ENCODE results near the gene PCBD2. TPM values are rescaled to one million over a fixed set of nuclear protein-coding genes. Genes with fewer than 3 reads are reported as not detected.

Gene PCBD2
- total RNA-seq, 3 donors from 2014 or later (not counting 1 experiment from before 2014, with no cell fraction given), result 7.6 to 11.5 (median 7.7) TPM

- Mint-ChIP-seq H3K9me3 (no peaks in the 10 kb centered on the region), H3K36me3 (no peaks in the 10 kb centered on the region), H3K27ac (no peak overlapping the region), H3K27me3 (ENCODE audit: low read depth in 2 of 2) (no peaks in the 10 kb centered on the region), H3K4me3 (no peak overlapping the region), H3K4me1 (no peaks in the 10 kb centered on the region)
- Histone ChIP-seq H3K27ac (ENCODE audit: low read length) (no peak overlapping the region), H3K4me1 (ENCODE audit: control insufficient read depth, insufficient read depth, low read length) (no peaks in the 10 kb centered on the region), H3K36me3 (ENCODE audit: control insufficient read depth, insufficient read depth, low read length) (peaks cover 10% of the 10 kb centered on the region), H3K4me3 (ENCODE audit: low read length) (no peak overlapping the region), H3K27me3 (ENCODE audit: control insufficient read depth, insufficient read depth, low read length) (no peaks in the 10 kb centered on the region), H3K9me3 (ENCODE audit: control insufficient read depth, insufficient read depth, low read length) (no peaks in the 10 kb centered on the region)
- DNase-seq, result no peak
- intact Hi-C loops (cut with micrococcal nuclease), result no loop called here
- WGBS (ENCODE audit: insufficient coverage), result 100% methylated on average over 3 of the region's 3 CpGs
- TF ChIP-seq CTCF (IDR thresholded peaks at IDR 0.05), result no peak
- no peak for ATAC-seq
These were observed 27.6 kb downstream of the PCBD2 start for GRCh38 chr5:134932508-134932907.

- Mint-ChIP-seq H3K27ac (no peak overlapping the region), H3K36me3 (no peaks in the 10 kb centered on the region), H3K4me3 (no peak overlapping the region), H3K9me3 (no peaks in the 10 kb centered on the region), H3K27me3 (ENCODE audit: low read depth in 2 of 2) (no peaks in the 10 kb centered on the region), H3K4me1 (no peaks in the 10 kb centered on the region)
- no peak for TF ChIP-seq CTCF (IDR thresholded peaks at IDR 0.05)
- Histone ChIP-seq H3K9me3 (ENCODE audit: control insufficient read depth, insufficient read depth, low read length) (no peaks in the 10 kb centered on the region), H3K4me1 (ENCODE audit: control insufficient read depth, insufficient read depth, low read length) (no peaks in the 10 kb centered on the region), H3K27ac (ENCODE audit: low read length) (no peak overlapping the region), H3K4me3 (ENCODE audit: low read length) (no peak overlapping the region), H3K36me3 (ENCODE audit: control insufficient read depth, insufficient read depth, low read length) (peaks cover 12% of the 10 kb centered on the region), H3K27me3 (ENCODE audit: control insufficient read depth, insufficient read depth, low read length) (no peaks in the 10 kb centered on the region)
- no peak for DNase-seq
- intact Hi-C loops (cut with micrococcal nuclease), result no loop called here
- ATAC-seq, result no peak
- 97% methylated on average over 3 of the region's 5 CpGs for WGBS (ENCODE audit: insufficient coverage)
These were observed 29.3 kb downstream of the PCBD2 start for GRCh38 chr5:134934202-134934601.

GRCh38 chr5:134935711-134936602 is 31.0 kb downstream of the PCBD2 start:
- DNase-seq, result no peak
- Histone ChIP-seq H3K27ac (ENCODE audit: low read length) (no peak overlapping the region), H3K4me1 (ENCODE audit: control insufficient read depth, insufficient read depth, low read length) (no peaks in the 10 kb centered on the region), H3K36me3 (ENCODE audit: control insufficient read depth, insufficient read depth, low read length) (peaks cover 10% of the 10 kb centered on the region), H3K27me3 (ENCODE audit: control insufficient read depth, insufficient read depth, low read length) (no peaks in the 10 kb centered on the region), H3K4me3 (ENCODE audit: low read length) (no peak overlapping the region), H3K9me3 (ENCODE audit: control insufficient read depth, insufficient read depth, low read length) (no peaks in the 10 kb centered on the region)
- no peaks in the 10 kb centered on the region for H3K9me3 Mint-ChIP-seq
- H3K27me3 Mint-ChIP-seq (ENCODE audit: low read depth in 2 of 2), result no peaks in the 10 kb centered on the region
- TF ChIP-seq CTCF (IDR thresholded peaks at IDR 0.05), result no peak
- no peak overlapping the region for H3K27ac Mint-ChIP-seq
- ATAC-seq, result no peak
- H3K36me3 Mint-ChIP-seq, result no peaks in the 10 kb centered on the region
- no peaks in the 10 kb centered on the region for H3K4me1 Mint-ChIP-seq
- intact Hi-C loops (cut with micrococcal nuclease), result no loop called here
- 95% methylated on average over 12 of the region's 12 CpGs for WGBS (ENCODE audit: insufficient coverage)
- H3K4me3 Mint-ChIP-seq, result no peak overlapping the region
